ENCODE results near the gene TECTB.
"Not testable (repeated sequence)": the region's sequence is repeated elsewhere in the genome, so short reads cannot be mapped to it uniquely, and the experiment has no call there.

Gene TECTB

GRCh38 chr10:112283100-112283499 lies at the start of gene TECTB:
Gene TECTB, plus strand, starts transcription at chr10:112283400. Its CDS starts 335 bp downstream, at chr10:112283735.
- DNase-seq = no peak

GRCh38 chr10:112235141-112235540 lies 48.1 kb upstream of the TECTB start:
- DNase-seq = no peak

- DNase-seq = no peak
Observed at GRCh38 chr10:112235920-112236319, 47.3 kb upstream of the TECTB start.

- no peak for DNase-seq
Observed at GRCh38 chr10:112236486-112236885, 46.7 kb upstream of the TECTB start.

- DNase-seq = no peak
Observed at GRCh38 chr10:112239347-112239746, 43.9 kb upstream of the TECTB start.

- DNase-seq = no peak
Observed at GRCh38 chr10:112240441-112240840, 42.8 kb upstream of the TECTB start.

GRCh38 chr10:112241651-112242341 lies 41.4 kb upstream of the TECTB start:
- DNase-seq = no peak

- no peak for DNase-seq
Observed at GRCh38 chr10:112242769-112243168, 40.4 kb upstream of the TECTB start.

- no peak for DNase-seq
Observed at GRCh38 chr10:112243713-112244112, 39.5 kb upstream of the TECTB start.

- peak; percentile 73 for DNase-seq
Observed at GRCh38 chr10:112244197-112244596, 39.0 kb upstream of the TECTB start.

- no peak for DNase-seq
Observed at GRCh38 chr10:112247791-112248190, 35.4 kb upstream of the TECTB start.

GRCh38 chr10:112248584-112249295 lies 34.5 kb upstream of the TECTB start:
- DNase-seq = no peak

GRCh38 chr10:112249722-112250121 lies 33.5 kb upstream of the TECTB start:
- DNase-seq = no peak

GRCh38 chr10:112250555-112250954 lies 32.6 kb upstream of the TECTB start:
- DNase-seq = peak; percentile 84

- DNase-seq = not testable (repeated sequence)
Observed at GRCh38 chr10:112251238-112251637, 32.0 kb upstream of the TECTB start.

GRCh38 chr10:112258407-112258806 lies 24.8 kb upstream of the TECTB start:
- no peak for DNase-seq

GRCh38 chr10:112259688-112260087 lies 23.5 kb upstream of the TECTB start:
- no peak for DNase-seq

- DNase-seq = no peak
Observed at GRCh38 chr10:112260831-112261230, 22.4 kb upstream of the TECTB start.

GRCh38 chr10:112261281-112261822 lies 21.8 kb upstream of the TECTB start:
- peak; percentile 82 for DNase-seq

- peak; percentile 73 for DNase-seq
Observed at GRCh38 chr10:112262546-112262945, 20.7 kb upstream of the TECTB start.

GRCh38 chr10:112265745-112266144 lies 17.5 kb upstream of the TECTB start:
- no peak for DNase-seq

- peak; percentile 87 for DNase-seq
Observed at GRCh38 chr10:112269266-112269665, 13.9 kb upstream of the TECTB start.

GRCh38 chr10:112271982-112272381 lies 11.2 kb upstream of the TECTB start:
- DNase-seq = peak; percentile 92

- no peak for DNase-seq
Observed at GRCh38 chr10:112274831-112275230, 8.4 kb upstream of the TECTB start.
